Left hindlimb (tissue), 1 donor: ENCODE measurements around the gene PHACTR1.
A peak's percentile ranks its signal among the peaks of the same experiment; 100 is the strongest.

Experiments used
- DNase-seq: peaks from one replicate; pipeline ENCODE4 v3.0.0-alpha.2; 2018

Gene PHACTR1

GRCh38 chr6:13001927-13002326 is 285.4 kb downstream of the PHACTR1 start:
- no peak for DNase-seq

- DNase-seq = no peak
These were observed 288.0 kb downstream of the PHACTR1 start for GRCh38 chr6:13004601-13005000.

GRCh38 chr6:13005994-13006393 is 289.4 kb downstream of the PHACTR1 start:
- no peak for DNase-seq

GRCh38 chr6:13006578-13007300 is 290.2 kb downstream of the PHACTR1 start:
- no peak for DNase-seq

- no peak for DNase-seq
These were observed 291.2 kb downstream of the PHACTR1 start for GRCh38 chr6:13007744-13008143.

GRCh38 chr6:13009031-13009430 is 292.5 kb downstream of the PHACTR1 start:
- no peak for DNase-seq

GRCh38 chr6:13009461-13009860 is 292.9 kb downstream of the PHACTR1 start:
- DNase-seq = no peak

- no peak for DNase-seq
These were observed 295.1 kb downstream of the PHACTR1 start for GRCh38 chr6:13011612-13012146.

- no peak for DNase-seq
These were observed 295.7 kb downstream of the PHACTR1 start for GRCh38 chr6:13012296-13012695.

- DNase-seq = peak; percentile 42
These were observed 296.6 kb downstream of the PHACTR1 start for GRCh38 chr6:13012977-13013680.

- peak; percentile 43 for DNase-seq
These were observed 297.3 kb downstream of the PHACTR1 start for GRCh38 chr6:13013681-13014503.

- DNase-seq = peak; percentile 45
These were observed 298.2 kb downstream of the PHACTR1 start for GRCh38 chr6:13014504-13015378.

GRCh38 chr6:13015379-13015681 is 298.8 kb downstream of the PHACTR1 start:
- DNase-seq = no peak

- no peak for DNase-seq
These were observed 308.0 kb downstream of the PHACTR1 start for GRCh38 chr6:13024616-13025015.

- no peak for DNase-seq
These were observed 309.4 kb downstream of the PHACTR1 start for GRCh38 chr6:13025893-13026499.

- no peak for DNase-seq
These were observed 310.0 kb downstream of the PHACTR1 start for GRCh38 chr6:13026557-13026956.

- no peak for DNase-seq
These were observed 310.6 kb downstream of the PHACTR1 start for GRCh38 chr6:13027207-13027606.

- DNase-seq = no peak
These were observed 313.8 kb downstream of the PHACTR1 start for GRCh38 chr6:13030396-13030795.

GRCh38 chr6:13032566-13032965 is 316.0 kb downstream of the PHACTR1 start:
- no peak for DNase-seq

GRCh38 chr6:13033145-13033544 is 316.6 kb downstream of the PHACTR1 start:
- DNase-seq = no peak

- DNase-seq = no peak
These were observed 317.7 kb downstream of the PHACTR1 start for GRCh38 chr6:13034316-13034715.

- DNase-seq = no peak
These were observed 319.0 kb downstream of the PHACTR1 start for GRCh38 chr6:13035606-13036005.
